SU-DHL-6 (cell line): ENCODE measurements around the gene ARL4A.

ENCODE experiments used
- CTCF ChIP-seq: fragments of 200-600 bp; sonication (generic); IDR thresholded peaks from one replicate; pipeline ENCODE4 v1.5.1; 2017; ENCODE audit warnings: antibody characterized with exemption, mild to moderate bottlenecking, low read length, moderate library complexity; ENCODE audit not compliant: insufficient read depth, poor library complexity, severe bottlenecking
- EZH2phosphoT487 ChIP-seq: fragments of 200-600 bp; sonication (generic), shearing (Covaris generic); conservative IDR thresholded peaks from 2 replicates; pipeline ENCODE4 v1.6.1; 2018; ENCODE audit warnings: mild to moderate bottlenecking, antibody characterized with exemption, low read length, moderate library complexity, mixed read lengths

- TF ChIP-seq CTCF = no peak
- TF ChIP-seq EZH2phosphoT487 = no peak
Measured at GRCh38 chr7:12641196-12641595, 46.2 kb upstream of the ARL4A start.
